Common myeloid progenitor, CD34-positive (primary cell): ENCODE measurements around the gene TNRC6B.

Source experiments
- CTCF ChIA-PET: fragments of 350-600 bp; sonication (Branson Sonifier 250); formaldehyde crosslinking; loops from one replicate; lab custom pipeline; 2021; ENCODE audit warnings: antibody characterized with exemption; lab: Charles Lee
- POLR2A ChIA-PET: fragments of 350-600 bp; sonication (Branson Sonifier 250); formaldehyde crosslinking; loops from one replicate; lab custom pipeline; 2021; ENCODE audit warnings: antibody characterized with exemption; lab: Charles Lee
- DNase-seq, 3 donors: peaks; one replicate each; pipeline versions ENCODE4 v3.0.0 to v3.0.0-alpha.2; 2013
- H3K27ac ChIP-seq, 2 experiments: 1 replicate in 1 of 2; 2 replicates in 1 of 2; pipeline ENCODE4 v1.7.0; 2013; ENCODE audit warnings: inconsistent platforms in 2 of 2, low read length in 2 of 2, mild to moderate bottlenecking in 2 of 2, low read depth in 1 of 2, moderate library complexity in 1 of 2; ENCODE audit not compliant: severe bottlenecking in 2 of 2, insufficient read depth in 1 of 2, poor library complexity in 1 of 2
- H3K27me3 ChIP-seq, 5 experiments: replicated peaks in 2 of 5; 1 replicate in 3 of 5; 2 replicates in 2 of 5; pipeline versions ENCODE4 v1.6.1 to v1.7.0; 2013; ENCODE audit warnings: low read length in 4 of 5, mild to moderate bottlenecking in 2 of 5, moderate library complexity in 2 of 5, inconsistent platforms in 1 of 5; ENCODE audit not compliant: insufficient read depth in 5 of 5, control insufficient read depth in 4 of 5
- H3K36me3 ChIP-seq, 4 experiments: 1 replicate in 2 of 4; 2 replicates in 2 of 4; pipeline versions ENCODE4 v1.6.1 to v1.7.0; 2013; ENCODE audit warnings: low read length in 3 of 4, control low read depth in 1 of 4, mild to moderate bottlenecking in 1 of 4; ENCODE audit not compliant: control insufficient read depth in 4 of 4, insufficient read depth in 4 of 4
- H3K4me1 ChIP-seq, 4 experiments: 1 replicate in 3 of 4; 2 replicates in 1 of 4; pipeline versions ENCODE4 v1.6.1 to v1.7.1; 2013; ENCODE audit warnings: low read length in 3 of 4, mild to moderate bottlenecking in 3 of 4, control low read depth in 1 of 4, inconsistent platforms in 1 of 4, moderate library complexity in 1 of 4; ENCODE audit not compliant: control insufficient read depth in 4 of 4, insufficient read depth in 4 of 4; ENCODE audit errors: control extremely low read depth in 1 of 4
- H3K4me3 ChIP-seq, 7 experiments: 1 replicate in 4 of 7; 2 replicates in 3 of 7; pipeline versions ENCODE4 v1.5.1 to v1.7.0; 2013; ENCODE audit warnings: mild to moderate bottlenecking in 7 of 7, low read length in 6 of 7, moderate library complexity in 6 of 7, inconsistent platforms in 2 of 7, low read depth in 2 of 7, control low read depth in 1 of 7; ENCODE audit not compliant: insufficient read depth in 4 of 7, control insufficient read depth in 1 of 7; ENCODE audit errors: extremely low read depth in 1 of 7
- H3K9me3 ChIP-seq, 5 experiments: 1 replicate in 4 of 5; 2 replicates in 1 of 5; pipeline versions ENCODE4 v1.6.1 to v1.7.1; 2013; ENCODE audit warnings: low read length in 4 of 5, mild to moderate bottlenecking in 2 of 5, inconsistent platforms in 1 of 5, low read depth in 1 of 5, moderate library complexity in 1 of 5; ENCODE audit not compliant: control insufficient read depth in 4 of 5, insufficient read depth in 2 of 5; ENCODE audit errors: control extremely low read depth in 1 of 5
- WGBS: methylation state at CpG from one replicate; pipeline ENCODE4 v1.1.5; 2013; ENCODE audit not compliant: insufficient coverage; 5-methylcytosine and 5-hydroxymethylcytosine counted together

Gene TNRC6B

GRCh38 chr22:40313007-40313406 lies 135.3 kb downstream of the TNRC6B start:
- ChIA-PET CTCF (interaction anchor here (0.6 kb wide), 2 partner anchors 57 to 529 kb away, joined by 3 to 4 read pairs; no protein-coding TSS in a partner anchor), POLR2A (no interaction called here)
- H3K27me3 ChIP-seq, result no peaks in the 10 kb centered on the region
- H3K36me3 ChIP-seq, result peaks cover 35 to 94% (median 79%) of the 10 kb centered on the region in 4 experiments
- no peak overlapping the region for H3K4me3 ChIP-seq
- H3K9me3 ChIP-seq, result no peaks in the 10 kb centered on the region
- H3K27ac ChIP-seq, result no peak overlapping the region
- no peak for DNase-seq
- 95% methylated on average over 2 of the region's 2 CpGs for WGBS
- no peaks in the 10 kb centered on the region for H3K4me1 ChIP-seq

- Histone ChIP-seq H3K4me3 (no peak overlapping the region), H3K27ac (no peak overlapping the region), H3K9me3 (no peaks in the 10 kb centered on the region), H3K36me3 (peaks cover 33 to 88% (median 70%) of the 10 kb centered on the region in 4 experiments), H3K27me3 (no peaks in the 10 kb centered on the region), H3K4me1 (no peaks in the 10 kb centered on the region)
- no peak for DNase-seq
- ChIA-PET POLR2A (no interaction called here), CTCF (interaction anchor here (0.7 kb wide), 1 partner anchor 16 kb away, joined by 3 read pairs; no protein-coding TSS in a partner anchor)
These were observed 136.3 kb downstream of the TNRC6B start for GRCh38 chr22:40314041-40314440.

DNA sequence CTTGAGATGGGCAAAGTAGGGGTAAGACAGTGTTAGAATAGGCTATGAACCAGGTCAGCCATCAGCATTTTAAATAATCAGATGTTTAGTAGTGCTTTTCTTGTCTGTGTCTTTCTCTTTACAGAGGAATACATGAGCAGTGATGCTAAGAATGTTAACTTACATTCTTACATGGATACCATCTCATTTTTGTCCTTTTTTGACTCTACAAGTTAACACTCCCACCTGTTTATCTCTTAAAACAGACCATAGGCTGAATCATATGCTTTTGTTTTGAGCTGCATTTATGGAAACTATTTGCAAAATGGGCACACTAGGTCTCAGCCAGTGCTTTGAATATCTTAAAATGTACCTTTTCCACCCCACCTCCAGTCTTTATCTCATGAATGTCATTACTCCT lies 143.0 kb downstream of the TNRC6B start:
- CTCF ChIA-PET, result interaction anchor here (2.6 kb wide), 1 partner anchor 27 kb away, joined by 10 read pairs; no protein-coding TSS in a partner anchor
- DNase-seq, result no peak
- peaks cover 0 to 2% (median 0%) of the 10 kb centered on the region in 4 experiments for H3K4me1 ChIP-seq
- H3K36me3 ChIP-seq, result peaks cover 24 to 77% (median 52%) of the 10 kb centered on the region in 4 experiments
- no peak overlapping the region for H3K4me3 ChIP-seq
- H3K9me3 ChIP-seq, result no peaks in the 10 kb centered on the region
- POLR2A ChIA-PET, result no interaction called here
- H3K27me3 ChIP-seq, result no peaks in the 10 kb centered on the region
- no peak overlapping the region for H3K27ac ChIP-seq

GRCh38 chr22:40322021-40322420 lies 144.3 kb downstream of the TNRC6B start:
- WGBS, result 100% methylated on average over 1 of the region's 5 CpGs
- Histone ChIP-seq H3K27me3 (no peaks in the 10 kb centered on the region), H3K27ac (no peak overlapping the region), H3K4me1 (peaks cover 0 to 9% (median 1%) of the 10 kb centered on the region in 4 experiments), H3K36me3 (peaks cover 19 to 64% (median 42%) of the 10 kb centered on the region in 4 experiments), H3K4me3 (no peak overlapping the region), H3K9me3 (no peaks in the 10 kb centered on the region)
- peak; percentile 17 to 59 (median 27) for DNase-seq
- CTCF ChIA-PET, result interaction anchor here (2.6 kb wide), 1 partner anchor 26 kb away, joined by 10 read pairs; no protein-coding TSS in a partner anchor
- POLR2A ChIA-PET, result no interaction called here

- whole genome bisulfite sequencing, result over 99% methylated on average over 11 of the region's 17 CpGs
- no peak overlapping the region for H3K4me3 ChIP-seq
- H3K27ac ChIP-seq, result no peak overlapping the region
- ChIA-PET POLR2A (no interaction called here), CTCF (interaction anchor here (2.6 kb wide), 1 partner anchor 25 kb away, joined by 10 read pairs; no protein-coding TSS in a partner anchor)
- peaks cover 0 to 18% (median 6%) of the 10 kb centered on the region in 4 experiments for H3K4me1 ChIP-seq
- DNase-seq, result no peak
- peaks cover 19 to 55% (median 38%) of the 10 kb centered on the region in 4 experiments for H3K36me3 ChIP-seq
- no peaks in the 10 kb centered on the region for H3K27me3 ChIP-seq
- H3K9me3 ChIP-seq, result no peaks in the 10 kb centered on the region
These were observed 145.2 kb downstream of the TNRC6B start for GRCh38 chr22:40322818-40323447.

- POLR2A ChIA-PET, result interaction anchor here (0.5 kb wide), 1 partner anchor 13 kb away, joined by 4 read pairs; no protein-coding TSS in a partner anchor
- CTCF ChIA-PET, result no interaction called here
- peaks cover 19 to 52% (median 37%) of the 10 kb centered on the region in 4 experiments for H3K36me3 ChIP-seq
- H3K9me3 ChIP-seq, result no peaks in the 10 kb centered on the region
- no peaks in the 10 kb centered on the region for H3K27me3 ChIP-seq
- no peak overlapping the region for H3K4me3 ChIP-seq
- no peak overlapping the region for H3K27ac ChIP-seq
- peaks cover 3 to 26% (median 12%) of the 10 kb centered on the region in 4 experiments for H3K4me1 ChIP-seq
- 99% methylated on average over 7 of the region's 8 CpGs for WGBS
- DNase-seq, result no peak
These were observed 146.0 kb downstream of the TNRC6B start for GRCh38 chr22:40323681-40324171.
